Keratinocyte (primary cell): ENCODE data around the gene SLC25A36.

ENCODE experiments used
- CTCF ChIP-seq, 3 experiments: IDR thresholded peaks in 1 of 3; conservative IDR thresholded peaks in 1 of 3; optimal IDR thresholded peaks in 1 of 3; 2 replicates in 2 of 3; 3 replicates in 1 of 3; pipeline versions ENCODE3 to v1.5.1; 2011; ENCODE audit warnings: low read length in 3 of 3, mild to moderate bottlenecking in 3 of 3, moderate library complexity in 2 of 3, control low read depth in 1 of 3, inconsistent platforms in 1 of 3; ENCODE audit not compliant: insufficient read depth in 2 of 3; ENCODE audit errors: extremely low read depth in 1 of 3
- EZH2 ChIP-seq: IDR thresholded peaks from one replicate; pipeline ENCODE4 v1.6.1; 2012; ENCODE audit warnings: inconsistent platforms, mild to moderate bottlenecking, low read length, moderate library complexity

DNA sequence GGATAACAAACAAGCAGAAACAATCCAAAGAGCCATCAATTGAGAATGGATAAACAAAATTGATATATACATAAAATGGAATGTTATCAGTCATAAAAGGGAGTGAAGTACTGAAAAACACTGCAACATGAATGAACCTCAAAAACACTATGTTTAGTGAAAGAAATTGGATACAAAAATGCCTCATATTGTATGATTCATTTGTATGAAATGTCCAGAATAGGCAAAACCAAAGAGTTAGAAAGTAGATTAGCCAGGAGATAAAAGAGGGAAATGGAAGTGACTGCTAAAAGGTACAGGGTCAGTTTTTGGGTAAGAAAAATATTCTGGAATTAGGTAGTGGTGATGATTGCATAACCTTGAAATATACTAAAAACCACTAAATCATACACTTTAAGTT lies 9.8 kb upstream of the SLC25A36 start:
- TF ChIP-seq CTCF (optimal IDR thresholded peaks at IDR 0.05 in 1 of 3, IDR thresholded peaks at IDR 0.05 in 1 of 3, conservative IDR thresholded peaks at IDR 0.05 in 1 of 3; ENCODE audit: extremely low read depth in 1 of 3, insufficient read depth in 2 of 3, low read length in 3 of 3): no peak
- no peak for TF ChIP-seq EZH2
